ENCODE results near the gene MGLL.
"Not testable (repeated sequence)": the region's sequence is repeated elsewhere in the genome, so short reads cannot be mapped to it uniquely, and the experiment has no call there.

Gene MGLL

GRCh38 chr3:127720161-127720823 lies 102.0 kb downstream of the MGLL start:
- DNase-seq, result no peak

GRCh38 chr3:127719369-127719768 lies 102.9 kb downstream of the MGLL start:
- no peak for DNase-seq

DNA sequence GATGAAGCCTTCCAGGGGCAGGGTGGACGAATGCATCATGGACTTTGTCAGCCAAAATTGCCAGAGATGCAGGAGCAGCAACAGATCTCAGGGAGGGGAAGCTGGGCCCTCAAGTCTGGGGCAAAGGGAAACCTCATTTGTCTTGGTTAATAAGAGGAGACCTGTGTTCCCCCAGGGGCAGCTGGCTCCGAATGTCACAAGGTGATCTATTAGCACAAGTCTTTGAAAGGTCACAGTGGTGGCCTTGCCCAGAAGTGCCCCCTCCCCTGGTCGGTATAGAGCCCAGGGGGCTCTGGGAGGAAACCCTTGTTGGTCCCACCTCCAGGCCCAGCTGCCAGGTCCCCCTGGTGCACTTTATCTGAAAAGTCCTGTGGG lies 103.4 kb downstream of the MGLL start:
- no peak for DNase-seq

DNA sequence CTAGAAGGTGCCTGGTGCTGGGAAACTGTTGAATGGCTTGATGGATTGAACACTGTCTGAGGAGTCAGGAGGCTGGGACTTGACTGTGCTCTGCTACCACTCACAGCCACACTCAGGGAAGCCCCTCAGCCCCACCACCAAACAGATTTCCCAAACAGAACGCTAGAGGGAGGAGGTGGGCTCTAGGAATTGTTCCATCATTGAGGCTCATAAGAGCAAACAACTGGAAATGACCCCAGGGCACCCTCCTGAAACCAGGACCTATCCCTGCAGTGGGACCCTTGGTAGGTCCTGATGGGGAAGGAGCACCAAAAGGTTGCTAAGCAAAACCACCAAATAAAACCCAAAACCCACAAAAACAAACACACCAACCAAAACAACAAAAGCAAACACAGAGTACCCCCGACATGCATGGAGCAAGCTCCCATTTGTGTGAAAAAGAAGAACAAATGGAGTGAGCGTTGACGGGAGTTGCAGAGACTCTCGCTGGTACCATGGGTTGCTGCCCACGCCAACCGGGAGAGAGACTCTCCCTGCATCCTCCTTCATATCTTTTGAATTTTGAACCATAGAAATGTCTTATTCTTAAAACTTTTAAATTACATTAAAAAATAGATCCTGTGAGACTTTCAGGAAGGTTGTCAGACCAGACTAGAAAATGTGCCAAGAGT lies 103.9 kb downstream of the MGLL start:
- DNase-seq, result no peak

DNA sequence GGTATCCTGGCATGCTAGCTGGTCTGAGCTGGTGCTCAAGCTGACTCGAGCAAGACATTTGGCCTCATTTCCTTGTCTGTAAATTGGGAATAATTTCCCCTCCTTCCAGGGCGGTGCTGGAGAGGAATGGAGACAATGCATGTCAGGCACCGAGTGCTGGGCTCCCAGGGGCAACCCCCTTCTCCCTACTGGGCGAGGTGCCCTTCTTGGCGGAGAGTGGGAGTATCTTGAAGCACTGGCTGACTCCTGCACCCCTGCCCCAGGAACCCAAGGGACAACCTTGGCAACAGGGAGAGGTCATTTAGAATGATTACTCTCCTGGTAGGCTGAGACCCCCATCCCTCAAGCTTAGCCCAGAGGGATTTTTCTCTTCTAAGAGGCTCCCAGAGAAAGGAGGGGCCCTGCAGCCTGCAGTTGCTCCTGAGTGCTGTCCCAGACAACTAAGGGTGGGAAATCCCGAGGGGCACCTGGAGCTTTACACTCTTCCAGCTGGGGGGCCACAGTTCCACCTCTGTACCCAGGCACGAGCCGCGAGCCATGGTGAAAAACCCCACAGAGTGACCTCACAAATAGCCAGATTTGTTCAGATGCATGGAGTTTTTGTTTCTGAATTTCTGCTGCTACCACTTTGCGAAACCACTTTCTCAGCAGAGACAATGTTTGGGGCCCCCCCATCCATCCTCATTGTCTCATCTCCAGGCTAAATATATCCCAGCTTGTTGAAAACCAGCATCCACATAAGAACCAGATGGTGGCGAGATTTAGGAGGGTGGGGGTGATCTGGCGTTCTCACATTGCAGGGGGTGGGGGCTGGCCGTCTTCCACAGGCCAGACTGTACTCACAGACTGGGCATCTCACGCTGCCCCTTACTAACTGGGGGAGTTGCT lies 104.7 kb downstream of the MGLL start:
- no peak for DNase-seq

DNA sequence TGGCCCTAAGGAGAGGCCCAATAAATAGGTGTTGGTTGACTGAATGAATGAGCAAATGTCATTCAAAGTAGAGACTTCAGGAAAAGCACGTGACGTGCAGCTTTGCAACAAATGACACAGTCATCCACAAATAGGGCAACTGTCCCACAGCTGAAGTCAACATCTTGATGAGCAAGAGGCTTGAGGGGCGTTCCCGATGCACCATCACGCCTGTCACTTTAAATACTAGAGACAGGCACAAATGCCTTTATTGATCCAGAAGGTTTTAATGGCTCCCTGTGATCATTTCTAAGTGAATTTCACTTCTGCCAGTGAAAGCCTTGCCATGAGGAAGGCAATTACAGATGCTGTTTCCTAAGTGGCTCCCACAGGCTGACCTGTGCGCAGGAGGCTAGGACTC lies 105.9 kb downstream of the MGLL start:
- peak; percentile 31 to 50 (median 46) for DNase-seq

DNA sequence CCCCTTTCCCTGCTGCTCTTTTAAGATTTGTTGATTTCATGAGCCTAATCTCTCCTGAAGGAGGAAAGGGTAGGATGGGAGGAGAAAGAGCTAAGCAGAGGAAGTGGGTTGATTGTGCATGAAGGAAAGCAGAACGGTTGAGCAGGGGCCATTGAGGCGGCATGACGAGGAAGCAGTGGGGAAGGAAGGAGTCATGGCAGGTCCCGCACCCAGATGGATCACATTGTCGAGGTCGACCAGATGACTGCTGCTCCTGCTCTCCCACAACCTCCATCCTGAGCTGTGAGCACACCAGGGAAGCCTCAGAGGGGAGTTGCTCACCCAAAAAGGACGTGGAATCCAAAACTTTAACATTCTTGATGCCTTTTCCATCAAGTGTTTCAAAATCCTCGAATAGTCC lies 106.8 kb downstream of the MGLL start:
- peak; percentile 55 to 76 (median 70) for DNase-seq

GRCh38 chr3:127714866-127715265 lies 107.4 kb downstream of the MGLL start:
- DNase-seq, result no peak

- no peak for DNase-seq
Observed at GRCh38 chr3:127714125-127714571, 108.2 kb downstream of the MGLL start.

DNA sequence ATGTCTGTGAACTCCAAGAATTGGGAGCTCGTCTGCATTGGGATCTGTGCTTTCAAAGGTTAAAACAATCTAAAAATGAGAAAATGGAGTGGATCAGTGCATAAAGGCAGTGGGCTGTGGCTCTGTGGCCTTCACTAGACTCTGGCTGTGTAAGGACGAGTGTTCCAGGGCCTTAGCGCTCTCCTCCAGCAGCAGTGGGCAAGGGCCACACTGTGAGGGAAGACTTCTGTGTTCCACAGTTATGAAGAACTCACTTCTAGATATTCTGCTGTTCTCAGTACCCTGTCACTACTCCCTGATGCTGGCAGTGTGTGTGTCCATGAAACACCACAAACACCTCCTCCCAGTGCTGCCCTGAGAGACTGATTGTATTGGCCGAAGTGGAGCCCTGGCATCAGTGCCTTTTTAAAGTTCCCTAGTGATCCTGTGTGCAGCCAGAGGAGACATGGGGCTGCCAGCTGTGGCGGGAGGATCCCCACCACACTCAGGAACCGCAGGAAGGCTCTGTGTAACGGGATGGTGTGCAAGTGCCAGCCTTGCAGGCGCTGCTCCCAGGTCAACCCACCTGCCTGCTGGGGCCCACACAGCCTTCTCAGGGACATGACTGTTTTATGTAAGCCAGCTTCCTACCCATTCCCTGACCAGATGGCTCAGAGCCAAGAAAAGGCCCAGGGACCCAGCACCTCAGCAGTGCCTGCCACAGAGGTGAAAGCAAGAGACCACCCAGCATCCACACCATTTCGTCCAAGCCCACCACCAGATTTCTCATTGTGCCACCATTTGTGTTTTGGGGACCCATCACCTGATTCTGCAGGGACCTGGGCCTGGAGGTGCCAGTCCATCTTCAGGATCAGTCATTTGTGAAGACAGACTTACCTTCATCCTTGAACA lies 109.2 kb downstream of the MGLL start:
- DNase-seq, result no peak

GRCh38 chr3:127712461-127712860 lies 109.9 kb downstream of the MGLL start:
- DNase-seq, result no peak

GRCh38 chr3:127711896-127712295 lies 110.4 kb downstream of the MGLL start:
- DNase-seq, result no peak

DNA sequence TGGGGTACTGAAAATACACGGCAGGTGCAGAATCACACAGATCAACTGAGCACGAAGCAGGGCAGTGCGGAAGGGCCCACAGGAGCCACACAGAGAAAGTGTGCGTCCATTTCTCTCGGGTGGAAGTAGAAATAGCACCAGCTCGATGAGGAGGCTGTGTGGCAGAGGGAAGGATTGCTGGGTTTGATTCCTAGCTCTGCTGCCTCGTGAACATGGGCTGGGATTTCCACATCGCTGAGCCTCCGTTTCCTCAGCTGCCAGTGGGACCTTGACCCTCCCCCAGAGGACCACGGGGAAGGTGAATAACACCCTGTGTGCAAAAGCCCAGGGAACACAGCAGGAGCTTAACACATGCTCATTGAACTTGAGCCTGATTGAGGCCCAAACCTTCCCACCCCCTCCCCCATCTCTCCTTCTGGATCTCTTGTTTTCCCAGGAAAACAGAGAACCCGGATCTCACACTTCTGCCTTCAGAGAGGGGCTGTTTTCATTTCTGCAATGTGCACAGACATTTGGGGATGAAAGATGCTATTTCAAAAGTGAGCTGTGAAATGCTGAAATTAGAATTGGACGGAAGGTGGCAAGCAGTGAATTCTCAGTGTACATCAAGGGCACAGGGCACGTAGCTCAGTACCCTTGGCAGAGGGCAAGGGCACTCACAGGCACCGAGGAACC lies 111.2 kb downstream of the MGLL start:
- no peak for DNase-seq

DNA sequence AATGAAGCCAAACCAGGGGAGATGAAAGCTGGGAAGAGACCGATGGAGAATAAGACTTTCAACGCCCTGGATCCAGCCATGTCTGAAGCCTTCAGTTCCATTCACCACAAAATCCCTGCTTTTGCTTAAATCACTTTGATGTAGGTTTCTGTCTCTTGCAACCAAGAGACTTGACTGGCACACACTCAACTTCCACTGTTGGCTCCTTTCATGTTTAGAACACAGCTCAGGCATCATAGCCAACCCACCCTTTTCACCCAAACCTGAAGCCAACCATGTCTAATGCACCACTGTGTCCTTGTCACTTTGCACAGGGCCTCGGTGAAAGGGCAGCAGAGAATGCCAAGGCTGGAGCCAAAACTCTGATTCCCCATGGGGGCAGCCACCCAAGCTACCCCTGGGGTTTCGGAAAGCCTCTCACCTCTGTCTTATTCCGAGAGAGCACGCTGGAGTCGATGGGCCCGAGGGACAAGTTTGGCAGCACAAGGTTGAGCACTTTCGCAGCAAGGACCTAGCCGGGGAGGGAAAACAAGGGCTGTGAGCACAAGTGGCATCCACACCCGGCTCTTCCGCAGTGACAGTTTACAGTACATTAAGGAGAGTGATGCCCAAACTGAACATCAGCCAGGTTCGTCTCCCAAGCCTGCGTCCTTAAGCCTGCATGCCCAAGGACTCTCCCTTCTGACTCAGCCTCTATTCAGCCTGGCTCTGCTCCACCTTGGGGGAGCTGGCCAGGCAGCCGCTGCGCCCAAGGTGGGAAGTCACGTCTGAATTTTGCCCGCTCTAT lies 112.0 kb downstream of the MGLL start:
- no peak for DNase-seq

DNA sequence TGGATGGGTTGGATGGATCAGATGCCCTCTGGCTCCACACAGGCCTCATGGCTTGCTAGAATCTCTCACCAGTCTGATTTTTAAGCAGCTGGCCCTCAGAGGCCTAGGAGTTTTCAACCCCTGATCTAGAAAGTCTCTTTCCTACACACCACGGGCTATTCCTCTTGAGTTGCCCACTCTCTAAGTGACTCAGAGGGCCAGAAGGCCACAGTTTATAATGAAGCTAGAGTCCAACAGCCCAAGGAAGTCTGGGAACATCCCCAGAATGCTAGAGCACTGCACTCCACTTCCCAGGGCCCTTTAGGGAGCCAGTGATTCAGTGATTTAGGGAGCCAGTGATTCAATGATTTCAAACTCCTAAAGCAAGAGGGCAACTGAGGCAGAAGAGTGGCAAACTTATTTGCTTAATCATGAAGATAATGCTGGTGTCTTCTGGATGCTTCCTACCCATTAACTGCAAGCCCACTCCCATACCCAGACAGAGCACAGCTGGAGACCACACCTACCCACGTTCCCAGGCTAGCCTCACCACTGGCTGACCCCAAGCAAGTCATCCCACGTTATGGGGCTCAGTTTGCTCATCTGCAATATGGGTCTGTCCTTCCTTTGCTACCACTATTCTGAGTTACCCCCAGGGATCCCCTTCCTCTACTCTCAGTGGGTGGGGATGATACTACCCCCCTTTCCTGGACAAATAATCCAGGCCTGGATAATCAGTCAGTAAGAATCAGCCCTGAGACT lies 112.8 kb downstream of the MGLL start:
- no peak for DNase-seq

DNA sequence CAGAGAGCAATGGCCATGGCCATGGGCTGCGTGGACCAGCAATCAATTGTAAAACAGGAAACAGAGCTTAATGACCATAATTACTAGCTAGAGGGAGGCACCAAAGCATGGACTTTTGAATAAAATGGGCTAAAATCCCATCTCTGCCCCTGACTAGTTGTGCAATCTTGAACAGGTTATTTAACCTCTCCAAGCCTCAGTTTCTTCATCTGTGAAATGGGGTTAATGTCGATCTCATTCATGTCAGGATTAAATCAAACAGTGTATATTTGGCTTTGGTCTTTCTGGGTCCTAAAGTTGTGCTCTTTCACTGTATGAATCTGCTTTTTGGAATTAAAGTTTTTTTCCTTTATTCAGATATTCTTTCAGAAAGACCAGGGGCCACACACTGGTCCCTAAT lies 113.5 kb downstream of the MGLL start:
- no peak for DNase-seq

DNA sequence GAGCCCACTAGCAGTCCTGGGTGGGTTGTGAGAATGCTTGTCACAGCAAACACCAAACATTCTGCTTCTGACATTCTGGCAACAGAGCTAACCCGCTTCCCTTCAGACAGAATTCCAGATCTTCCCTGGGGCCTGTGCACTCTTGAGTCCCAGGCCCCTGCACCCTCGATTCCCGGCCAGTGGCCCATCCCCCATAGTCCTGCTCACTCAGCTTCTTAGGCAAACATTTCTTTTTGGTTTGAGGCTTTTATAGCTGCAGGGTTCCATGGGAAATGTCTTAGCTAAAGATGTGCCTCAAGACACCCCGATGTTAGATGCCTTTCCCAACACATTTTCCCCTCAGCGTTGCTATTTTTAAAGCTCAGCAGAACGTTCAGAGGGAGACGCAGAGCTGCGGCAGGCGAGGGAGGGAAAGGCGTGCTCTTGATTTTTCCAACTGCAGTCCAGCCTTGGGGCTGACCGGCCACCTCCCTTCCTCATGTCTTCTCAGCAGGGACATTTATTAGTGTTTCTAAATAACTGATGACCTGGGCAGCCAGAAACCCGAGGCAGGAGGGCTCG lies 114.4 kb downstream of the MGLL start:
- DNase-seq, result no peak

GRCh38 chr3:127706785-127707351 lies 115.4 kb downstream of the MGLL start:
- DNase-seq, result no peak

DNA sequence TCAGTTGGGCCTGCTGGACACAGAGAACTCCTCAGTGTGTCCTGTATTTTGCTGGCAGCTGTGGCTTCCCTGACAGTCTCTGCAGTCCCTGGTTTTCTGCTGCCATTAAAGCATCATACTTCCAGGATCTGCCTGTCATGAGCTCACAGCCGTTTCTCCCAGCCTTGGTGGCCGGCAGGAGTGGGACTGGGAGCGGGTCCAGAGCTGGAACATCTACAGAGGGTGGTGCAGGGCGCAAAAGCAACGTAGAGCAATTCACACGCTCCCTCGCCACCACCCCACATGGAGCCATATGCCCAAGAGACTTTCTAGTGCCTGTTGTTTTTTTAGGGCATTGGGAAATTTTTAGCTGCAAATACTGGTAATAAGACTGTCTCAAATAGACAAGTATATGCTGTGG lies 116.0 kb downstream of the MGLL start:
- DNase-seq, result no peak

DNA sequence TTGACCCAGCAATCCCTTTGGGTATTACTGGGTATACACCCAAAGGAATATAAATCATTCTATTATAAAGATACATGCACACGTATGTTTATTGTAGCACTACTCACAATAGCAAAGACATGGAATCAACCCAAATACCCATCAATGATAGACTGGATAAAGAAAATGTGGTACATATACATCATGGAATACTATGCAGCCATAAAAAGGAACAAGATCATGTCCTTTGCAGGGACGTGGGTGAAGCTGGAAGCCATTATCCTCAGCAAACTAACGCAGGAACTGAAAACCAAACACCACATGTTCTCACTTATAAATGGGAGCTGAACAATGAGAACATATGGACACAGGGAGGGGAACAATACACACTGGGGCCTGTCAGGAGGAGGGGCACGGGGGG lies 117.5 kb downstream of the MGLL start:
- DNase-seq, result not testable (repeated sequence)
